GM12874 (cell line): ENCODE results near the gene DSG4.

ENCODE experiments used
- TF ChIP-seq, protein P1 (sequence below): IDR thresholded peaks from 2 replicates; pipeline ENCODE4 v1.5.1; 2011; ENCODE audit warnings: low read depth, mild to moderate bottlenecking, control low read depth, low read length, moderate library complexity; ENCODE audit not compliant: insufficient read depth

Gene DSG4

DNA sequence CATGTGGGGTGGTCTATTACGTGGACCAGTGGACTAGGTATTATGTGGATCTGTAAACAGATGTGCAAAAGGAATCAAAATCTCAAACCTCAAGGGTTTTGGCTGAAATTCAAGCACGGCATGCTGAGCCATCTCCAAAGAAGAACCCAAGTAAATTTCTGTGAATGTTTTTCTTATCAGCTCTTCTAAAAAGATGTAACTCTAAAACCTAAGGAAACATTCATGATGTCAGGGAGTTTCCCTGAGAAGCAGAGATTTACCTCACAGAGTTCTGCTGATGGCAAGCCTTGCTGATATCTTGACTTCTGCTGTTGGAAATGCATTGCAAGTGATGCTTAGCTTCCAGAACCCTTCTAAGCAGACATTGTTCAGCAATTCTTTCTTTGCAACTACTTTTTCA lies 21.6 kb downstream of the DSG4 start:
- TF ChIP-seq, protein P1, sequence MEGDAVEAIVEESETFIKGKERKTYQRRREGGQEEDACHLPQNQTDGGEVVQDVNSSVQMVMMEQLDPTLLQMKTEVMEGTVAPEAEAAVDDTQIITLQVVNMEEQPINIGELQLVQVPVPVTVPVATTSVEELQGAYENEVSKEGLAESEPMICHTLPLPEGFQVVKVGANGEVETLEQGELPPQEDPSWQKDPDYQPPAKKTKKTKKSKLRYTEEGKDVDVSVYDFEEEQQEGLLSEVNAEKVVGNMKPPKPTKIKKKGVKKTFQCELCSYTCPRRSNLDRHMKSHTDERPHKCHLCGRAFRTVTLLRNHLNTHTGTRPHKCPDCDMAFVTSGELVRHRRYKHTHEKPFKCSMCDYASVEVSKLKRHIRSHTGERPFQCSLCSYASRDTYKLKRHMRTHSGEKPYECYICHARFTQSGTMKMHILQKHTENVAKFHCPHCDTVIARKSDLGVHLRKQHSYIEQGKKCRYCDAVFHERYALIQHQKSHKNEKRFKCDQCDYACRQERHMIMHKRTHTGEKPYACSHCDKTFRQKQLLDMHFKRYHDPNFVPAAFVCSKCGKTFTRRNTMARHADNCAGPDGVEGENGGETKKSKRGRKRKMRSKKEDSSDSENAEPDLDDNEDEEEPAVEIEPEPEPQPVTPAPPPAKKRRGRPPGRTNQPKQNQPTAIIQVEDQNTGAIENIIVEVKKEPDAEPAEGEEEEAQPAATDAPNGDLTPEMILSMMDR, result no peak

DNA sequence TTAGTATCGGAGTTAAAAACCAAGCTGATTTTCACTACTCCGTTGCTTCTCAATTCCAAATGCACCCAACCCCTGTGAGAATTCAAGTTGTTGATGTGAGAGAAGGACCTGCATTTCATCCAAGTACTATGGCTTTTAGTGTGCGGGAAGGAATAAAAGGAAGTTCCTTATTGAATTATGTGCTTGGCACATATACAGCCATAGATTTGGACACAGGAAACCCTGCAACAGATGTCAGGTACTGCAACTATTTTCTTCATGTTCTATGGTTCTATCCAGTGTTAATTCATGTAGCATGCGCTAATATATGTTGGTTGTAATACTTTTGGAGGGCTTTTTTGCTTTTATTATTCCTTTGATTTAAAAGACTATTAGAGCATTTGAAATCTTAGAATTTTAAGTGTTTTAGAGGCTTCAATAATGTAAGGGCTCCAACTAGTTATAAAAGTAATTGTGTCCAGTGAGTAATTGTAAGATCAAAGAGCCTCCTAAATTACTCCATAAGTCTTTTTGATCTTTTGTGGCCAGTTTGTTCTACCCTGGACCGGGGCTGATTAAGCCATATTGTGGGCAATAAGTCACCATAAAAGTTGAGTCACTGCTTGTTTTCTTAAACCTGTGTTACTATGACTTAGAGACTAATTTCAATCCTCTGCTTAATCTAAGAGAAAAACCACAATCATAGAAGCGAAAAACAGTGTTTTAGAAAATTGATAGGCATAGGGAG lies 22.9 kb downstream of the DSG4 start:
- TF ChIP-seq, protein P1, result no peak

DNA sequence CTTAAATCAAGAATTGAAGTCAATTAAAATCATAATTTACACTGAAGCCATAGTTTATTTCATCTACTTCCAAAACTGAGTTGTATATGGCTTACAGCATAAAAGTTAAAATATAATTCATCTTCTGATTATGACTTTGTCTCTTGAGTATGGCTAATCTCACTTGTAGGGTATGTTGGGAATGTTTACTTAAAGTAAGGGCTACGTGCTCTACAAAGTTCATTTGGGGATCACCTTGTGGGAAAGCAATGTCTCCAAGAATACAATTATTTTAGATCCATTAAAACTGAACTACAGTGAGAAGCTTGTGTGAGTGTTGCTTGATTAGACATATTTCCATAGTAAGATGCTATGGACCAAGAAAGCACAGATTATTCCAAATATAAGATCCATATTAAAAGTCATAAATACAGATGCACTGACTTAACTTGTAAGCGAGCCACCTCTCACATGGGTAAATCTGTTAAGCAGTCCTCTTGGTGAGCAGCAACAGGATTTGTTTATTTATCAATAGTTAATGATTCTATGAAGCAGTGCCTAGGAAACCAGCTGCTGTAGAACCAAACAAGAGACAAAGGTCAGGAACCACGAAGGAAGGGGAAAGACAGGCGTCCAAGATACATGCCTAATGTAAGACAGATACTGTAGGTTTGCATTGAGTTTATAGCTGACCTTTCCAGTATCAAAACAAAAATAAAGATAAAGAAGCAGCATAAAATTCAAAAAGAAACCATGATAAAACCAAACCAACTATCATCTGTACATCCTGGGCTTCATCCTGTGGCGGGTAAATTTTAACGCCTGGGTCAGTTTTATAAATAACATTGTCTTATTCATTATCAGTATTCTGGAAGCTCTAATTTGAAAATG lies 24.8 kb downstream of the DSG4 start:
- TF ChIP-seq, protein P1, result no peak

DNA sequence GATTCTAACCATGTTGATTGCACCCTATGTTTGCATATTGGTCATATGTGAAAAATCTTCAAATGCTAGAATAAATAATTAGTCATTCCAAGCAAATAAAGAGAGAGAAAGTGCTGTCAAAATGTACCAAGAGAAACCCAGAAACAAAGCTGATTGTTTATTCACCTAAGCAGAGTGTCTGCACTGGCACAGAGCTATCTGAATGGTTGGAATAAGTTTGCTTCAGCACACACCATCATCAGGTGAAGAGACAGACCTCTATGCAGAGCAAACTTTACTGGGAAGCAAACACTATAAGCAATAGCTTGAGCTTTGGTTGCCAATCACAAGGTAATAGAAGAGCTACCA lies 25.4 kb downstream of the DSG4 start:
- TF ChIP-seq, protein P1, result no peak

DNA sequence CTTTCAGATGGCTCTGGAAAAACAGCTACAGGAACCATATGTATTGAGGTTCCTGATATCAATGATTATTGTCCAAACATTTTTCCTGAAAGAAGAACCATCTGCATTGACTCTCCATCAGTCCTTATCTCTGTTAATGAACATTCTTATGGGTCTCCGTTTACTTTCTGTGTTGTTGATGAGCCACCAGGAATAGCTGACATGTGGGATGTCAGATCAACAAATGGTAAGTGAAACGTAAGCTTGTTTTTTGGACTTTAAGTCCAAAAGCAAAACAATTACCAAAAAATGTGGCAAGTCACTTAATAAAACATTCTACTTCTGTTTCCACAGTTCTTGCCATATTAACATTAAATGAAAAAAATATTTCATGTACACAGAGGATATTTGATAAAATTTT lies 26.8 kb downstream of the DSG4 start:
- TF ChIP-seq, protein P1, result no peak

DNA sequence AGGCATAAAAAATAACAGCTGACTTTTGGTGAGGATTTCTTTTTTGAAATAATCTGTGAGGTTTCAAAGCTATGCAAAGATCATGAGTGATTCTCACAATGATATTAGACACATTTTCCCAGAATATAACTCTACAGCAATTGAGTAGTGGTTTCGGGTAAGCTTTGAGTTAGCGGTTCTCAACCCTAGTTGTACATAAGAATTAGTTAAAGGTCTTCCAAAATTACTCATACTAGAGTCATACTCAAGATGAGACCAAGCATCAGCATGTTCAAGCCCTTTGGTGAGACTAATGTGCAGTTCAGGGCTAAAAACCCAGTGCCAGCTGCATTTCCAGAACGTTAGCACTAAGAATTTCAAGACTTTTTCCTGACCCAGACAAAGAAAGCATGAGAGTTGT lies 31.1 kb downstream of the DSG4 start:
- TF ChIP-seq, protein P1, result no peak

- TF ChIP-seq, protein P1, result no peak
Observed at GRCh38 chr18:31409276-31409675, 32.7 kb downstream of the DSG4 start.
